ENCODE measurements around the gene NHLH2. TPM values are rescaled to one million over a fixed set of nuclear protein-coding genes. Genes with fewer than 3 reads are reported as not detected.

Gene NHLH2
- total RNA-seq, 1 donor from 2014 or later = 0.18 TPM

GRCh38 chr1:115802416-115802815 is 38.5 kb downstream of the NHLH2 start:
- no peaks in the 10 kb centered on the region for H3K36me3 Mint-ChIP-seq (ENCODE audit: low read depth, unreplicated experiment)
- Histone ChIP-seq H3K9me3 (ENCODE audit: insufficient read depth, low read depth, low read length) (no peaks in the 10 kb centered on the region), H4K20me1 (ENCODE audit: insufficient read depth, low read length) (no peaks in the 10 kb centered on the region), H3K79me2 (ENCODE audit: insufficient read depth, low read length) (no peaks in the 10 kb centered on the region), H3K36me3 (ENCODE audit: insufficient read depth, low read length) (no peaks in the 10 kb centered on the region), H3K4me2 (ENCODE audit: low read length) (no peak overlapping the region), H3K4me3 (ENCODE audit: insufficient read depth, low read depth, low read length) (no peak overlapping the region), H2AFZ (ENCODE audit: low read depth, low read length) (no peak overlapping the region), H3K27me3 (ENCODE audit: insufficient read depth, low read length) (peaks cover 4% of the 10 kb centered on the region), H3K27ac (ENCODE audit: low read depth, low read length) (no peak overlapping the region), H3K4me1 (ENCODE audit: insufficient read depth, low read length) (no peaks in the 10 kb centered on the region), H3K9ac (ENCODE audit: low read length) (no peak overlapping the region)
- DNase-seq (ENCODE audit: low read depth) (no peak), FAIRE-seq (no peak)
- TF ChIP-seq CTCF (IDR thresholded peaks at IDR 0.05; ENCODE audit: insufficient read depth, low read depth, low read length) (no peak), EZH2 (IDR thresholded peaks at IDR 0.05; ENCODE audit: insufficient read depth, low read length) (no peak)
- no peak overlapping the region for H3K27ac Mint-ChIP-seq (ENCODE audit: unreplicated experiment)
- H3K4me3 Mint-ChIP-seq (ENCODE audit: unreplicated experiment) = no peak overlapping the region
- H3K27me3 Mint-ChIP-seq (ENCODE audit: low read depth, unreplicated experiment) = no peaks in the 10 kb centered on the region
- H3K4me1 Mint-ChIP-seq (ENCODE audit: low read depth, unreplicated experiment) = no peaks in the 10 kb centered on the region
- no peaks in the 10 kb centered on the region for H3K9me3 Mint-ChIP-seq (ENCODE audit: unreplicated experiment)

GRCh38 chr1:115797486-115797885 is 43.4 kb downstream of the NHLH2 start:
- DNase-seq (ENCODE audit: low read depth) (no peak), FAIRE-seq (no peak)
- peaks cover 2% of the 10 kb centered on the region for H3K27me3 Mint-ChIP-seq (ENCODE audit: low read depth, unreplicated experiment)
- no peak overlapping the region for H3K27ac Mint-ChIP-seq (ENCODE audit: unreplicated experiment)
- H2AFZ ChIP-seq (ENCODE audit: low read depth, low read length) = no peak overlapping the region
- no peak for TF ChIP-seq EZH2 (IDR thresholded peaks at IDR 0.05; ENCODE audit: insufficient read depth, low read length)
- no peak for TF ChIP-seq CTCF (IDR thresholded peaks at IDR 0.05; ENCODE audit: insufficient read depth, low read depth, low read length)
- H3K4me2 ChIP-seq (ENCODE audit: low read length) = no peak overlapping the region
- H3K9me3 Mint-ChIP-seq (ENCODE audit: unreplicated experiment) = no peaks in the 10 kb centered on the region
- no peaks in the 10 kb centered on the region for H3K36me3 ChIP-seq (ENCODE audit: insufficient read depth, low read length)
- no peaks in the 10 kb centered on the region for H3K36me3 Mint-ChIP-seq (ENCODE audit: low read depth, unreplicated experiment)
- no peaks in the 10 kb centered on the region for H3K4me1 ChIP-seq (ENCODE audit: insufficient read depth, low read length)
- peaks cover 11% of the 10 kb centered on the region for H3K27me3 ChIP-seq (ENCODE audit: insufficient read depth, low read length)
- H3K4me1 Mint-ChIP-seq (ENCODE audit: low read depth, unreplicated experiment) = no peaks in the 10 kb centered on the region
- H4K20me1 ChIP-seq (ENCODE audit: insufficient read depth, low read length) = no peaks in the 10 kb centered on the region
- H3K4me3 Mint-ChIP-seq (ENCODE audit: unreplicated experiment) = no peak overlapping the region
- no peak overlapping the region for H3K27ac ChIP-seq (ENCODE audit: low read depth, low read length)
- no peaks in the 10 kb centered on the region for H3K79me2 ChIP-seq (ENCODE audit: insufficient read depth, low read length)
- no peak overlapping the region for H3K9ac ChIP-seq (ENCODE audit: low read length)
- H3K9me3 ChIP-seq (ENCODE audit: insufficient read depth, low read depth, low read length) = no peaks in the 10 kb centered on the region
- no peak overlapping the region for H3K4me3 ChIP-seq (ENCODE audit: insufficient read depth, low read depth, low read length)

- Mint-ChIP-seq H3K9me3 (ENCODE audit: unreplicated experiment) (no peaks in the 10 kb centered on the region), H3K36me3 (ENCODE audit: low read depth, unreplicated experiment) (no peaks in the 10 kb centered on the region), H3K4me1 (ENCODE audit: low read depth, unreplicated experiment) (no peaks in the 10 kb centered on the region), H3K27me3 (ENCODE audit: low read depth, unreplicated experiment) (peaks cover 4% of the 10 kb centered on the region), H3K27ac (ENCODE audit: unreplicated experiment) (no peak overlapping the region), H3K4me3 (ENCODE audit: unreplicated experiment) (no peak overlapping the region)
- Histone ChIP-seq H3K36me3 (ENCODE audit: insufficient read depth, low read length) (no peaks in the 10 kb centered on the region), H3K4me2 (ENCODE audit: low read length) (no peak overlapping the region), H3K4me1 (ENCODE audit: insufficient read depth, low read length) (no peaks in the 10 kb centered on the region), H4K20me1 (ENCODE audit: insufficient read depth, low read length) (no peaks in the 10 kb centered on the region), H3K9me3 (ENCODE audit: insufficient read depth, low read depth, low read length) (no peaks in the 10 kb centered on the region), H3K27ac (ENCODE audit: low read depth, low read length) (no peak overlapping the region), H3K27me3 (ENCODE audit: insufficient read depth, low read length) (peaks cover 11% of the 10 kb centered on the region), H2AFZ (ENCODE audit: low read depth, low read length) (no peak overlapping the region), H3K9ac (ENCODE audit: low read length) (no peak overlapping the region), H3K79me2 (ENCODE audit: insufficient read depth, low read length) (no peaks in the 10 kb centered on the region), H3K4me3 (ENCODE audit: insufficient read depth, low read depth, low read length) (no peak overlapping the region)
- FAIRE-seq (no peak), DNase-seq (ENCODE audit: low read depth) (no peak)
- TF ChIP-seq CTCF (IDR thresholded peaks at IDR 0.05; ENCODE audit: insufficient read depth, low read depth, low read length) (no peak), EZH2 (IDR thresholded peaks at IDR 0.05; ENCODE audit: insufficient read depth, low read length) (no peak)
Observed at GRCh38 chr1:115796897-115797296, 44.0 kb downstream of the NHLH2 start.
